ENCODE results near the gene KRTAP4-2.
"Not testable (repeated sequence)": the region's sequence is repeated elsewhere in the genome, so short reads cannot be mapped to it uniquely, and the experiment has no call there.

Gene KRTAP4-2

DNA sequence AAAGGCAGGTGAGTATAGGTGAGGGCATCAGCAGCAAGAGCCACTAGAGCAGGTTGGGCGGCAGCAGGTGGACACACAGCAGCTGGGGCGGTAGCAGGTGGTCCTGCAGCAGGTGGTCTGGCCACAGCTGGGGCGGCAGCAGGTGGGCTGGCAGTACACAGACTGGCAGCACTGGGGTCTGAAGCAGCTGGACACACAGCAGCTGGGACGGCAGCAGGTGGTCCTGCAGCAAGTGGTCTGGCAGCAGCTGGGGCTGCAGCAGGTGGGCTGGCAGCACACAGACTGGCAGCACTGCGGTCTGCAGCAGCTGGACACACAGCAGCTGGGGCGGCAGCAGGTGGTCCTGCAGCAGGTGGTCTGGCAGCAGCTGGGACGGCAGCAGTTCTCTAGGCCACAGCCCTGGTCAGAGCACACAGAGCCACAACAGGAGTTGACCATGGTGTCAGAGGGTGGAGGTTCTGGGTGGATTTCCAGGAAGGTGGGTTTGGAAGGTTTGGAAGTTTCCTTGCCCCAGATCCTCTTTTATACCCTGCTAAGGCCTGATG is at the start of gene KRTAP4-2:
Gene KRTAP4-2, minus strand, starts transcription at position 495 of the 545 bp plus-strand sequence. Its CDS starts 57 bp downstream, at position 438.
- DNase-seq (ENCODE audit: low read depth), result no peak

DNA sequence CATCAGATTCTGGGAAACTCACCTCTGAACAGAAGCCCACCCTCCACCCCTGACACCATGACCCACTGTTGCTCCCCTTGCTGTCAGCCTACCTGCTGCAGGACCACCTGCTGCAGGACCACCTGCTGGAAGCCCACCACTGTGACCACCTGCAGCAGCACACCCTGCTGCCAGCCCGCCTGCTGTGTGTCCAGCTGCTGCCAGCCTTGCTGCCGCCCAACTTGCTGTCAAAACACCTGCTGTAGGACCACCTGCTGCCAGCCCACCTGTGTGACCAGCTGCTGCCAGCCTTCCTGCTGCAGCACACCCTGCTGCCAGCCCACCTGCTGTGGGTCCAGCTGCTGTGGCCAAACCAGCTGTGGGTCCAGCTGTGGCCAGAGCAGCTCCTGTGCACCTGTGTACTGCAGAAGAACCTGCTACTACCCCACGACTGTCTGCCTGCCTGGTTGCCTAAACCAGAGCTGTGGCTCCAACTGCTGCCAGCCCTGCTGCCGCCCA is 48.6 kb upstream of the KRTAP4-2 start, which contains the start of gene KRTAP9-2:
Gene KRTAP9-2, plus strand, starts transcription at position 51 of the 498 bp plus-strand sequence. Its CDS starts 7 bp downstream, at position 58.
- DNase-seq (ENCODE audit: low read depth), result not testable (repeated sequence)

DNA sequence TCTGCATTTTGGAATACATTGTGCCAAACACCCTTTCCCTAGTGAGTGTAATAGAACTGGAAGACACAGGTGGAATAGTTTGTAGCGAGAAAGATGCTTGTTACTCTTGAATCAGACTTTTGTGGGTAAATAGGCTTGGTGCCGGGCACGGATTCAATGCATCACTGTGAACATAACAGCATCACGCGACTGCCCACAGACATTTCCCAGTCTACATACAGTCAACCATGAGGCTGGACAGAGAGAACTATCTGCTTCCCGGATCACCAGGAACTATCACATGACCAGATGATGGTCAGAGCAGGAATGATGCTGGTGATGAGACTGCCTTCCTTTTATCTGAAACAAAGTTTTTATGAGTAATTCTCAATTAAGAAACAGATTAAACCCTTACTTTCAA is 48.0 kb upstream of the KRTAP4-2 start:
- DNase-seq (ENCODE audit: low read depth), result no peak

DNA sequence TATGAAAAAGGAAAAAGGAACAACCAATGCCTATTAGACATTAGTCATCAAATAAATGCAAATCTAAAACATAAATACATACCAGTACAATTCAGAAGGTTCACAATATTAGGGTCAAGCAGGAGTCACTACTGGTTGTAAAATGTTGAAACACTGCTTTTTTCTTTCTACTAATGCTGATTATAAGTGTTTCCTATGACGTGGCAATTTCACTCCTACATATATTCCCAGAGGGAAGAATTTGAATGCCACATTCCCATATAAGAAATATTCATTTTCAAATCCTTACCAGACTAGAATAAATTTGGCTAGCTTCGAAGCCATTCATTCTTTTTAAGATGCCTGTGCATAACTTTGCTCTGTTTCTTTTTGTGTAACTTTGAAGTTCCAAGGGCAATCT is 45.8 kb upstream of the KRTAP4-2 start:
- DNase-seq (ENCODE audit: low read depth), result no peak

DNA sequence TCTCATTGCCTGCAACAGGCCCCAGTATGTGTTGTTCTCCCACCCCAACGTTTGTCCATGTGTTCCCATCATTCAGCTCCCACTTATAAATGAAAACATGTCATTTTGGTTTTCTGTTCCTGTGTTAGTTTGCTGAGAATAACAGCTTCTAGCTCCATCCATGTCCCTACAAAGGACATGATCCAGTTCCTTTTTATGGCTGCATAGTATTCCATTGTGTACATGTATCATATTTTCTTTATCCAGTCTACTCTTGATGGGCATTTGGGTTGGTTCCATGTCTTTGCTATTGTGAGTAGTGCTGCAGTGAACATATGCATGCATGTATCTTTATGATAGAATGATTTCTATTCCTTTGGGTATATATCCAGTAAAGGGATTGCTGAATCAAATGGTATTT is 37.7 kb upstream of the KRTAP4-2 start:
- no peak for DNase-seq (ENCODE audit: low read depth)

DNA sequence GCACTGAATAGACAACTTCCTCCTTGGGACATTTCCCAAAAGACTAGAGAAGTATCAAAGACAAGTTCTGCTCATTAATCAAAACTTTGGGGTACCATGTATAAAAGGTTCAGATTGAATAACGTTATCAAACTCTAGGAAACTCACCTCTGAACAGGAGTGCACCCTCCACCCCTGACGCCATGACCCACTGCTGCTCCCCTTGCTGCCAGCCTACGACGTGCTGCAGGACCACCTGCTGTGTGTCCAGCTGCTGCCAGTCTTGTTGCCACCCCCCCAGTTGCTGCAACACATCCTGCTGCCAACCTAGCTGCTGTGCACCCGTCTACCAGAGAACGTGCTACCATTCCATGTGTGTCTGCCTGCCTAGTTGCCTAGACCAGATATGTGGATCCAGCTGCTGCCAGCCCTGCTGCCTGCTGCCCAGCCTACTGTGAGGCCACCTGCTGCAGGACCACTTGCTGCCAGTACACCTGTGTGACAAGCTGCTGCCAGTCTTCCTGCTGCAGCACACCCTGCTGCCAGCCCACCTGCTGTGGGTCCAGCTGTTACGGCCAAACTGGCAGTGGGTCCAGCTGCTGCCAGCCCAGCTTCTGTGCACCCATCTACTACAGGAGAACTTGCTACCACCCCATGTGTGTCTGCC is 34.6 kb upstream of the KRTAP4-2 start:
- DNase-seq (ENCODE audit: low read depth), result no peak

DNA sequence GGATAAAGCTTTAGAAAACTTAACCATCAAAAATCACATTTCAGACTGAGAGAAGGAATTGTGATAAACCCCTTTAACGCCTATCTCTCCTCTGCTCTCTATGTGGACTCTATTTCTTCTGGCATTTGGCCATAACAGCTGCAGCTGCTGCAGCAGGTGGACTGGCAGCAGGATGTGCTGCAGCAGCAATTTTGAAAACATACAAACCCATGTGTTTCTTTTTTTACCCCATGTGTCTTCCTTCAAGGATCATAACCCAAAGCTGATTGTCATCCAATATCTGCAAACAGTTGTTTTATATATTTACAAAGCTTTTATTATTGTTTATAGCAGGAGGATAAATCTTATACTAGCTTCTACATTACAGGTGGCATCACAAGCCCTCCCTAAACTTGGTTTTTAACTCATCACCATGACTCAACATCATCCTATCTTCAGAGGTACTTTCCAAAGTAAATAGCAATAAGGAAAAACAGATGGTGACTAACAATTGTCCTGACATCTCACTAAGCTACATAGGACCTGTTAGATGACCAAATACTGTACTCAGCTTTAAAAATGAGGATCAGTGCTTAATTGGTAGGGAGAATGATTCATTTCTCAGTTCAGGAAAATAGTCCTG is 33.9 kb upstream of the KRTAP4-2 start:
- peak; percentile 40 for DNase-seq (ENCODE audit: low read depth)

DNA sequence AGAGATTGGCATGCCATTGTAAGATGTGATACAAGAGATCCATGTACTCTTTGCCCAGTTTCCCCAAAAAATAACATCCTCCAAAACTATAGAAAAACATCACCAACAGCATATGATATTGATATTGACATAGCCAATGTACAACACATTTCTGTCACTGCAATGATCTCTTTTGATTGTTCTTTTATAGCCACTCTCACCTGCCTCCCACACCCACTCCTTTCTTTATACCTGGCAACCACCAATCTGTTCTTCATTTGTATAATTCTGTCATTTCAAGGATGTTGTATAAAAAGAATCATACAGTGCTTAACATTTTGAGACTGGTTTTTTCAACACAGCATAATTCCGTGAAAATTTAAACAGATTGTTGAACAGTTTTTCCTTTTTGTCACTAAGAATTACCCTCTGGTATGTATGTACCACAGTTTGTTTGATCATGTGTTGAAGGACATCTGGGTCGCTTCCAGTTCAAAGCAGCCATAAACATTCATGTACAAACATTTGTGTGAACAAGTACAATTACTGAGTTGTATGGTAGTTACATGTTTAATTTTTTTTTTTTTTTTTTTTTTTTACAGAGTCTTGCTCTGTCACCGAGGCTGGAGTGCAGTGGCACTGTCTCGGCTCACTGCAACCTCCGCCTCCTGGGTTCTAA is 21.5 kb upstream of the KRTAP4-2 start:
- no peak for DNase-seq (ENCODE audit: low read depth)

DNA sequence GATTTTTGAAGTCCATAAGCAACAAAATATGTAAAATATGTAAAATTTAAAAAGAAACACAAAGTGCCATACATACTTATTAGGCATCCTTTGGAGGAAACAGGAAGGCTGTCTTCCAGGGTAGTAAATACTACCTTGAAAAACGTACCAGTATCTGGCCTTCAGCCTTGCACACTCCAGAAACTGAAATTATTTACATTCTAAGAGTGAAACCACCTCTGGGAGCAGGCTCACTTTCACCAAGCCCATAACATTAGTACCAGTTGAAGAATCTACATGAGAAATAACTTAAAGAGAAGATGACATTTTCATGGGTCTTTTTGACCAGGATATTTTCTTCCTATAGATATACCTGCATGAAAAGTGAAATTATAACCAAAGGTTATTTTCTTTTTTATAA is 18.0 kb upstream of the KRTAP4-2 start:
- DNase-seq (ENCODE audit: low read depth), result no peak

DNA sequence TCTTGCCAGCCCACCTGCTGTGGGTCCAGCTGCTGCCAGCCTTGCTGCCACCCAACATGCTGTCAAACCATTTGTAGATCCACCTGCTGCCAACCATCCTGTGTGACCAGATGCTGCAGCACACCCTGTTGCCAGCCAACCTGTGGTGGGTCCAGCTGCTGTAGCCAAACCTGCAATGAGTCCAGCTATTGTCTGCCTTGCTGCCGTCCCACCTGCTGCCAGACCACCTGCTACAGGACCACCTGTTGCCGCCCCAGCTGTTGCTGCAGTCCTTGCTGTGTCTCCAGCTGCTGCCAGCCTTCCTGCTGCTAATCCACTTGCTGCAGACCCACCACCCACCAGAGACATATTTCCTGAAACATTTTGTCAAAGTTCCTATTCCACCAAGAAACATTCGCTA is 12.3 kb upstream of the KRTAP4-2 start:
- no peak for DNase-seq (ENCODE audit: low read depth)

DNA sequence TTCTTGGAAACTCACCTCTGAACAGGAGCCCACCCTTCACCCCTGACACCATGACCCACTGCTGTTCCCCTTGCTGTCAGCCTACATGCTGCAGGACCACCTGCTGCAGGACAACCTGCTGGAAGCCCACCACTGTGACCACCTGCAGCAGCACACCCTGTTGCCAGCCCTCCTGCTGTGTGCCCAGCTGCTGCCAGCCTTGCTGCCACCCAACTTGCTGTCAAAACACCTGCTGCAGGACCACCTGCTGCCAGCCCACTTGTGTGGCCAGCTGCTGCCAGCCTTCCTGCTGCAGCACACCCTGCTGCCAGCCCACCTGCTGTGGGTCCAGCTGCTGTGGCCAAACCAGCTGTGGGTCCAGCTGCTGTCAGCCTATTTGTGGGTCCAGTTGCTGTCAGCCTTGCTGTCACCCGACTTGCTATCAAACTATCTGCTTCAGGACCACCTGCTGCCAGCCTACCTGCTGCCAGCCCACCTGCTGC is 11.9 kb upstream of the KRTAP4-2 start, which contains the start of gene KRTAP9-1:
Gene KRTAP9-1, plus strand, starts transcription at position 51 of the 482 bp plus-strand sequence. Its CDS starts 0 bp downstream, at position 51.
- DNase-seq (ENCODE audit: low read depth), result not testable (repeated sequence)

DNA sequence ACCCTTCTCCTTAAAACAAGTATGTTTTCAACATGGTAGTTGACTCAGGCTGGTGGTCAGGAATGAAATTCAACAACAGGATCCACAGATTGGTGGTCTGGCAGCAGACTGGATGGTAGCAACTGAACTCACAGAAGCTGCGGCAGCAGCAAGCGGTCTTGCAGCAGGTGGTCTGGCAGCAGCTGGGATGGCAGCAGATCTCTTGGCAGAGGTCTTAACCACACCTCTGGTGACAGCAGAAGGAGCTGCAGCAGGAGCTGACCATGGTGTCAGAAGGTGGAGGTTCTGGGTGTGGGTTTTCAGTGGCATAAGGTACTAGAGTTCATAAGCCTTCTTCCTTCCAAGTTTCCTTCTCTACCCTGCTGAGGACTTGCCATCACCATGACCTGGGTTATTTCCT is 8.9 kb upstream of the KRTAP4-2 start:
- DNase-seq (ENCODE audit: low read depth), result no peak

DNA sequence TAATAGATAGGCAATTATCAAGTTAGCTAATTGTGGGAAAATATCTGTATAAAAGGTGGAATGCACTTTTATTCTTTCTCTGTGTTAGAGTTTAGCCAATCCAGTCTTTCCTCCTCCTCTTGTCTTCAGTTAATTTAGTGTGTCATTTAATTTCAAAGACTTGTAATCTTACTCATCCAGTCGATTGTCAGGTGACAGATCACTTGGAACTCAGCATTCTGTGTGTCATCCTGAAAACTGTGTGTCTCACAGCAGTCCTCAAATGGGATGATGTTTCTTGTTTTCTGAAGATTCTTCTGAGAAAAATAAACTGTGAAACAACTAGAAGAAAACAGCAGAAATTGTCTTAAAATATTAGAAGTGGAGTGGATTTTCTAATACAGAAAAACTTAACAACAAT is 7.0 kb upstream of the KRTAP4-2 start:
- no peak for DNase-seq (ENCODE audit: low read depth)

DNA sequence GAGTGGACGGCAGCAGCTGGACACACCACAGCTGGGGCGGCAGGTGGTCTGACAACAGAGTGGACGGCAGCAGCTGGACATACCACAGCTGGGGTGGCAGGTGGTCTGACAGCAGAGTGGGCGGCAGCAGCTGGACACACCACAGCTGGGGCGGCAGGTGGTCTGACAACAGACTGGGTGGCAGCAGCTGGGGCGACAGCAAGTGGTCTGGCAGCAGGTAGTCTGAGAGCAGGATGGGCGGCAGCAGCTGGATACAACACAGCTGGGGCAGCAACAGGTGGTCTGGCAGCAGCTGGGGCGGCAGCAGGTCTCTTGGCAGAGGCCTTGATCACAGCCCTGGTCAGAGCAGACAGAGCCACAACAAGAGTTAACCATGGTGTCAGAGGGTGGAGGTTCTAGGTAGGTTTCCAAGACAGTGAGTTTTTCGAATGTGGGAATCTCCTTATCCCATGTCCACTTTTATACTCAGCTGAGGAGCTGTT is 6.5 kb upstream of the KRTAP4-2 start, which contains the start of gene KRTAP4-1:
Gene KRTAP4-1, minus strand, starts transcription at position 432 of the 482 bp plus-strand sequence. Its CDS starts 57 bp downstream, at position 375.
- DNase-seq (ENCODE audit: low read depth), result no peak

DNA sequence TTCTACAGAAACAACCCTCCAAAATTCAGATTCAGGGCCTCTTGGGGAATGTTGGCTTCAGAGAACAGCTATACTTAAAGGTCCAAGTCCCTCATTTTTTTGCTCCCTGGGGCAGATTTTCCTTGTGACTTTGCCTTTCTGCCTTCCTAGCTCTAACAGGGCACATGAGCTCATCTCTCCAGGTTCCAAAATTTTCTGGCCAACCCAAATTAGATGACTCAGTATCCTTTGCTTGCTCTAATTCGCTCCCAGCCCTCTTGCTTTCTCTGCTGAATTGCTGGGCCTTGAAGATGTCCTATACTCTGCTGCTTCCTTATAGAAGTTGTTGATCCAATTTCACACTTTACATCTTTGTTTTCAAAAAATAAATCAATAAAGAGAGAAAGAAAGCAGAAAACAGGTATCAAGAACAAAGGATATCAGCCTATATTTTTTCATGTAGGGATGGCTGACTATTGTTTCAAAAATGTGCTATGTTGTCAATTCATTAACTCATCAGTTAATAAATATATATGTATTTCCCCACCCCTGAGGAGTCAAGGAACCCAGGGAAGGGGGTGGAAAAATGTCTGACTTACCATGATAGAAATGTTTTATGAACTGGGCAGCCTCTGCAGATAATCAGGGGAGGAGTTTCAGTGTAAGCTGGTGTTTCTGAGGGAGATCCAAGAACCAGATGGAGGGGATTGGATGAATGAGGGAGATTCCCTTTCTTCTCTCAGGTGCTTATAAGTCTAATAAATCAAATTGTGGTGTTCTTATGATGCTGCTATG is 1.0 kb upstream of the KRTAP4-2 start:
- DNase-seq (ENCODE audit: low read depth), result peak; percentile 39

DNA sequence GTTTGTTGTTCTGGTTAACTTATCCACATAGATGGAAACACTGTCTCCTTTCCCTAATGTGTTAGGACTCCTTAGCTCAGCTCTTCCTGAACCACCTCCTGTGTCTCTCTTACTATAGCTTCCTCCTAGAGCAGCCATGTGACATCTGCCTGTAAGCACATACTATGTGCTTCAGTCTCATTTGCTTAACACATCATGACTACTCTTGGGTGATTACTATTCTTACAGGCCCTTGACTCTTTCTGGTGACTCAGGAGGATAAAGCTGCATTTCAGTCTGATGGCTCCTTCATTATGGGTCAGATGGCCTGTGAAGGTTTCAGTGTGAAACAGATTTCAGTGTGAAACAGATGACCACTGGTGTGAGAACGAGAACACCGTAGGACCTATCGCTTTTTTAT is 320 bp upstream of the KRTAP4-2 start:
- no peak for DNase-seq (ENCODE audit: low read depth)

DNA sequence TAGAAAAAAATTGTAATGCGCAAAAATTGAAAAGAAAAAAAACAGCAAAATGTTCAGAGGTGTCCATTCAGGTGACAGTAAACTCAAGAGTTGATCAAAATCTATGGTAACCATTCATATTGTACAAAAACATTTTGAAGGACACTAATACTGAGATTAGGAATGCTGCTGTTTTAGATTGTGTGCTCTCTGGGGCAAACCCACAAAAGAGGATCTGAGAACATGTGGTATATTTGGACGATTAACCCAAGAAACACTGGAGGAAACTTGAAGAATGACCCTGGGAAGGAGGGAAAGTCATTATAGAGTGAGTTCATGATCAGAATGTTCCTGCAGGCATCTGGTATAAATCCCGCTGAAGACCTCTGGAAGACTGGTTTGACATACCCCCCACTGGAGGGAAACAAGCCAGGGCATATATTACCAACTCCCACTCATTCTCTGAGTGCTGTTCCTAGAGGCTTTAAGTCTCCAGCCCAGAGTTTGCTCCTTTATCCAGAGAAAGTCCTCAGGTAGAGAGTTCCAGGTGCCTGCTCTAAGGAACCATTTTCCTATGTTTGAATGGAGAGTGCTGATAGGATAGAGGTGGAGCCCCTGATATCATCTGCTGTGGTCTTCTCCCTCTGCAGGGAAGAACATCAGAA is 1.2 kb downstream of the KRTAP4-2 start:
- no peak for DNase-seq (ENCODE audit: low read depth)

DNA sequence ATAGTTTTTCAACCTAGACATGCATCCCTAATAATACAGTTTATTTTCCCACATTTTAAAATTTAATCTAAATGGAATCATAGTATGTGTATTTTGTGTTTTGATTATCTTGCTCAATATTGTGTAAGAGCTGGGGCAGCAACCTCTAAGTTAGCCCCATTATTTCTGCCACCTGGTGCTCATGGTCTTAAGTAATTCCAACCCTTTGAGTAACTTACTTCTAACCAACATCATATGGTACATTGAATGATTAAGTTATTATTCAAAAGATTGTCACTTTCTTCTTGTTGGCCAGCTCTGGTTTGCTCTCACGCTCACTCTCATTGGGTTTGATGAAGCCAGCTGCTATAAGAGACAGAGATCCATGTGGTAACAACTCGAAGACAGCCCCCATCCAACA is 6.1 kb downstream of the KRTAP4-2 start:
- peak; percentile 45 for DNase-seq (ENCODE audit: low read depth)

DNA sequence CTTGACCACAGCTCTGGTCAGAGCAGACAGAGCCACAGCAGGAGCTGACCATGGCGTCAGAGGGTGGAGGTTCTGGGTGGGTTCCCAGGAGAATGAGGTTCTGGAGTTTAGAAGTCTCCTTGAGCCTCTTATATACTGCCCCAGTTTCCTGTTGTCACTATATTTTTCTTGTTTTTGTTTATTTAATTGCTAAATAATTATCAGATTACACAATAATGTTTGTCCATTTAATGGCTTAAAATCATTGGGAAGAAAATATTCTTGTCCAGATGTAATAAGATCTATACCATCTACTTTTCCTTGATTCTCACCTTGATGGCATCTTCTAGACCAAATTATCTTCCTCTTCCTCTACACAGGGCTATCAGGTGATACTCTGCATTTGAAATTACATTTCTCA is 9.9 kb downstream of the KRTAP4-2 start, which contains the start of gene KRTAP4-3:
Gene KRTAP4-3, minus strand, starts transcription at position 101 of the 400 bp plus-strand sequence. Its CDS starts 49 bp downstream, at position 52.
- no peak for DNase-seq (ENCODE audit: low read depth)

DNA sequence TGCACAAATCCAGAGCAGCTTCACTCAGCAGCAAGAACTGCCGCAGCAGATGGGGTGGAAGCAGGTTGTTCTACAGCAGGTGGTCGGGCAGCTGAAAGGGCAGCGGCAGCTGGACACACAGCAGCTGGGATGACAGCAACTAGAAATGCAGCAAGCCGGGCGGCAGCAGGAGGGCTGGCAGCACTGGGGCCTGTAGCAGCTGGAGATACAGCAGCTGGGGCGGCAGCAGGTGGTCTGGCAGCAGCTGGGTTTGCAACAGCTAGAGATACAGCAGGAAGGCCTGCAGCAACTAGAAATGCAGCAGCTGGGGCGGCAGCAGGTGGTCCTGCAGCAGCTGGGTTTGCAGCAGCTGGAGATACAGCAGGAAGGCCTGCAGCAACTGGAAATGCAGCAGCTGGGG is 10.5 kb downstream of the KRTAP4-2 start:
- DNase-seq (ENCODE audit: low read depth), result no peak

DNA sequence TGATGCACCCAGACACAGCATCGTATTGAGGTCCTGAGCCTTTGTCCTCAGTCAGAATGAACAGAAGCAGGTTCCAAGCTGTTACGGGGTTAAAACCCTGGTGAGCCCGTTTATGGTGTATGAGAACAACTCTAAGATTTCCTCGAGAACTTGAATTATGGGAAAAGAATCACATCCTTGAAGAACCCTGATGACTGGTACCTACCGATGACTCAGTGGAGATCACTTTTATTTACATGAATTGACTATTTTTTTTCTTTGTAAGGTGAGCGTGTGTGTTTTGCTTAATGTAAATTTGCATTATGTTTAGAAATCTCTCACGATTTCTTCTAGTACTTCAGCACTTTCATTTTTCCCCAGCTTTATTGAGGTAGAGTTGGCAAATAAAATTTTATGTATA is 14.2 kb downstream of the KRTAP4-2 start:
- DNase-seq (ENCODE audit: low read depth), result no peak
